HG02970 (cell line): ENCODE measurements around the gene DCTN3.

Source experiments
- ATAC-seq: cut with Tn5 transposase; IDR thresholded peaks from one replicate; pipeline ENCODE4 v1.9.1; 2021; ENCODE audit warnings: mild to moderate bottlenecking, moderate library complexity, moderate number of reproducible peaks; ENCODE audit not compliant: unreplicated experiment, low FRiP score

Gene DCTN3

GRCh38 chr9:34620061-34620994 lies at the start of gene DCTN3:
Gene DCTN3, minus strand, starts transcription at chr9:34620495. Its CDS starts 31 bp downstream, at chr9:34620464.
- ATAC-seq = peak; percentile 85

- peak; percentile 63 for ATAC-seq
Measured at GRCh38 chr9:34665381-34666250, 45.3 kb upstream of the DCTN3 start.

DNA sequence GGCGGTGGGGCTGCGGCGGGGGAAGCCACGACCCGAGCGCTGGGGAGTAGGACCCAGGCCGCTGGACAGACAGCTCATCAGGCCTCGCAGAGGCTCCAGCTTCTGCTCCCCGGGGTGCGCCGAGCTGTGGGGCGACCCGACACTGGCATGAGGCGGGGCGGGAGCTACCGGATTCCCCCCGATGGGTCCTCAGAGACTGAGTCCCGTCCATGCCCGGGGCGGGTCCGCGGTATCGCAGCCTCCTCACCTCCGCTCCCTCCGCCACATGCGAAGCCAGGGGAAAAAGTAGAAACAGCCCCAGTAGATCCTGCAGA lies 44.7 kb upstream of the DCTN3 start:
- peak; percentile 17 for ATAC-seq

DNA sequence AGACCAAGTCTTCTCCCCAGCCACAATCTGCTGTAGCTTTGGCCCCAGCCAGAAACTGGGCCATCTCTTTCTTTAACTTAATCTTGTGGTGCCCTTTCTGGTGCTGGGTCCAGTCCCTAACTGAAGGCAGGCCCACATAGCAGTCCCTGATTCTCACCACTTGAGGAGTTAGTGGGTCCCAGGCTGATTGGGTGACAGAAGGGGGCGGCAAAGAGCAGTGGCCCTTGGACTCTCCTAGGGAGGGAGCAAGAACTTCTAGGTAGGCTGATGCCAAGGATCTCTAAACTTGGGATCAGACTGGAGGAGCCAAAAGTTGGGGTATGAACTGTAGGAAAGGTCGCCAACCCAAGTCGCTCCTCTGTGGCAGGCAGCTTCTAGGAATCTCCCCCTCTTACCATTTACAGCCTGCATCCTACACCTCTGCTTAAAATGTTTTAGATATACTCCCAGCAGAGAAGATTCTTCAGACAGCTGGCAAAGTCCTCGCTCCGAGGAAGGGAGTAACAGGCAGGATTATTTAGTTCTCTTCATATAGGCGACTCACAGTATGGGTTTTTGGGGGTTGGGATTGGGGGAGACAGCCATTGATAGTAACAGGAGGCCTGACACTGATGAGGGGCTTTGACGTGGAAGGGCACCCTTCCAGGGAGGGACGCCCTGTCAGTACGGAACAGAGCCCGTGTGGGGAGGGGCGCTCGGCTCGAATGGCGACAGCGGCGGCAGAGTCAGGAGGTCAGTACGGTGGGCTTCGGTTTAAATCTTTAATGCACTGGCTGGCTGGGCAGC lies 44.2 kb upstream of the DCTN3 start:
- no peak for ATAC-seq

GRCh38 chr9:34663303-34663605 lies 43.0 kb upstream of the DCTN3 start:
- no peak for ATAC-seq

DNA sequence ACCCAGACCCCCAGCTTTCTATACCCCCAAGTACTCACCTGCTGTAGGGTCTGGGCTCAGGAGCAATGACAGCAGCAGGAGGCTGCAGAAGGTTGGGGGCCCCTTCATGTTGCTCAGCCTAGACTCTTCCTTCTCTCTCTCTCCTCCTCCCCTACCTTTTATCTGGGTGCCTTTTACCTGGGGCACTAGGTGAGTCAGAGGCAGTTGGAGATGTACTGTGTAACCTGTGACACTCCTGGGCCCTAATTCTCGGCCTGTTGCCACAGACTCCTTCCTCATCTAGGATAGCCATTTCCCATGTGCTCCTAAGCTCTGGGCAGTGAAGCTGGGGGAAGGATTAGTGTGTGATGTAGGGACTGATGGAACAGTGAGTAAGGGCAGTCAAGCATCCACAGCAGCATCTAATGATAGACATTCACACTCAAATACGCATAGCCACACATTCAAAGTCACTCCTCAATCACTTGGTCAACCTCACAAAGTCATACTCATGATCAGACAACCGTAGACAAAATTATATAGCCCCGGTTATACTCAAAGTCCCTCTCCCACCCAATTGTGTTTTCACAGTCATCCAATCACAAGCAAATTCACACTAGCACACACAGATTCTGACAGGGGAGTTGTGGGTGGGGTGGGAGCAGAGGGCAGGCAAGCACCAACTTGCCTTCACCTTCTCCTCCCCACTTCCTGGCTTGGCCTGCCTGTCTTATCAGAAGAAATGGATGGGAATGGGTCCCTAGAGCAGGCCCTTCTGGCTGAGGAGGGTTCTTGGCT lies 42.4 kb upstream of the DCTN3 start, which contains the start of gene CCL27:
CCL27 (minus strand) TSS at position 132 of the 777 bp plus-strand sequence; CDS start at position 108, 24 bp downstream.
- no peak for ATAC-seq

GRCh38 chr9:34659592-34660253 lies 39.4 kb upstream of the DCTN3 start:
- no peak for ATAC-seq

GRCh38 chr9:34658461-34658860 lies 38.2 kb upstream of the DCTN3 start:
- ATAC-seq = no peak

- ATAC-seq = no peak
Measured at GRCh38 chr9:34656992-34657391, 36.7 kb upstream of the DCTN3 start.

- ATAC-seq = no peak
Measured at GRCh38 chr9:34655394-34655793, 35.1 kb upstream of the DCTN3 start.

- ATAC-seq = no peak
Measured at GRCh38 chr9:34654323-34655051, 34.2 kb upstream of the DCTN3 start.

- no peak for ATAC-seq
Measured at GRCh38 chr9:34653151-34654072, 33.1 kb upstream of the DCTN3 start.

- no peak for ATAC-seq
Measured at GRCh38 chr9:34652602-34653000, 32.3 kb upstream of the DCTN3 start.

DNA sequence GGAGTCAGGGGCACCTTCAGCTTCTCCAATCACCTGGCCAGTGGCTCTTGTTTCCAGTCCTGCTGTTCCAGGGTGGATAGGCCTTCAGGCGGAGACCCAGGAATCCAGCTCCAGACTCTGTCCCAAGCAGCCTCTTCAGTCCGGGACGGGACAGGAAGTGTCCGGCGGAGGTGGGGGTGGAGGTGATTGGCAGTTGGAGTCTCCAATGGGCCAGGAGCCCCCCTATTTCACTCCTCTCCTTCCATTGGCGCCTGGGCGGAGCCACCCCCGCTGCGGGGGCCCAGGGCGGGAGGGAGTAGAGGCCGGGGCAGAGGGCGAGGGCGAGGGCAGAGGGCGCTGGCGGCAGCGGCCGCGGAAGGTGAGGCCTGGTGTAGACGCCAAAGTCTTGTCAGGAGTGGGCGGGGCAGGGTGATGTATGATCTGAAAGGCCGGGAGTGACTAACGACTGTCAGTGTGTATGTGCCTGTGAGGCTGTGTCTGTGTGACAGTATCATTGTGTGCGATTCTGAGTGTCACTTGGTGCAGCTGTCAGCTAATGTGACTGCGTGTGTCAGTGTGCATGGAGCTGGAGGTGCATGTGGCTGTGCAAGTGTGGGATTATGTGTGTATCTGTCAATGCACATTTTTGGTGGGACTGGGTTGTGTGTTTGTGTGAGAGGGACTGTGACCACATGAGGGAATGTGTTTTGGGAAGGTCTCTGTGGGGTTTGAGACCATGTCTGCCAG lies 31.7 kb upstream of the DCTN3 start, which contains the start of gene IL11RA:
IL11RA (plus strand) TSS at position 310 of the 726 bp plus-strand sequence. CDS start 3,033 bp downstream, outside the sequence.
- ATAC-seq = no peak

GRCh38 chr9:34651321-34651720 lies 31.0 kb upstream of the DCTN3 start:
- ATAC-seq = no peak

GRCh38 chr9:34650816-34651215 lies 30.5 kb upstream of the DCTN3 start:
- ATAC-seq = no peak

- no peak for ATAC-seq
Measured at GRCh38 chr9:34648673-34649072, 28.4 kb upstream of the DCTN3 start.
